Activated CD4-positive, alpha-beta T cell treated with anti-CD3 and anti-CD28 coated beads, Interleukin-2, amount 10 ng/mL, durations not matched to agents 24 days and 14 days (primary cell): ENCODE results near the gene CMPK2. TPM values are rescaled to one million over a fixed set of nuclear protein-coding genes. Genes with fewer than 3 reads are reported as not detected.

Source experiments
- DNase-seq: peaks from one replicate; pipeline ENCODE4 v3.0.0; 2022
- H3K27ac Mint-ChIP-seq: one replicate; pipeline ENCODE4 v1.8.0; 2022; ENCODE audit warnings: mild to moderate bottlenecking, mixed read lengths
- H3K27me3 Mint-ChIP-seq: one replicate; pipeline ENCODE4 v1.8.0; 2022; ENCODE audit warnings: mixed read lengths
- H3K36me3 Mint-ChIP-seq: one replicate; pipeline ENCODE4 v1.8.0; 2022; ENCODE audit warnings: low read depth, mild to moderate bottlenecking, mixed read lengths
- H3K4me1 Mint-ChIP-seq: one replicate; pipeline ENCODE4 v1.8.0; 2021; ENCODE audit warnings: mixed read lengths
- H3K4me3 Mint-ChIP-seq: one replicate; pipeline ENCODE4 v1.8.0; 2022; ENCODE audit warnings: mild to moderate bottlenecking, moderate library complexity, mixed read lengths
- H3K9me3 Mint-ChIP-seq: one replicate; pipeline ENCODE4 v1.8.0; 2021; ENCODE audit warnings: mixed read lengths
- intact Hi-C: fragments of 100-400 bp; cut with micrococcal nuclease; formaldehyde crosslinking; loops from one replicate; pipeline ENCODE4 v1.15.1; 2023
- total RNA-seq: library from RNA; stranded (reverse); gene quantifications from 2 replicates; pipeline ENCODE4 v1.2.3, GENCODE V29; 2022

CMPK2 gene
- total RNA-seq, 1 donor from 2014 or later, result 6.9 TPM

DNA sequence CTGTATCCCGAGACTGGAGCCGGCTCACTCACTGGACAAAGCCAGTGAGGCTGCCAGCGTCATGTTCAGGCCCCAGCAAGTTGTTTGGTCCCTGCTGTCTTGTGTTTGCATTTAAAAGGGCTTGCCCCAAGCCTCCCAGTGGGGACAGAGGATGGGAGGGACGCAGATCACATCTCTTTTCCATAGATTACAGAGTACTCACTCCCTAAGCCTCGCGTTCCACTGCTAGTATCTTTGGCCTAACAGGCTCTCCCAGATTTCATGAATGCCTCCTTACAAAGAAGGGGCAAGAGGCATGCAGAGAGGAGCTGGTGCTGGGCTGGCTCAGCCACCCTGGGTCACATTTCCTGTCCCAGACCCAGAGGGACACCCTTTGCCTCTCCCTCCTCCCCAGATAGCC, 59.1 kb downstream of the CMPK2 start:
- Mint-ChIP-seq H3K9me3 (no peaks in the 10 kb centered on the region), H3K4me3 (no peak overlapping the region), H3K4me1 (no peaks in the 10 kb centered on the region), H3K36me3 (no peaks in the 10 kb centered on the region), H3K27ac (no peak overlapping the region), H3K27me3 (peaks cover 26% of the 10 kb centered on the region)
- no peak for DNase-seq
- intact Hi-C loops, result no loop called here

DNA sequence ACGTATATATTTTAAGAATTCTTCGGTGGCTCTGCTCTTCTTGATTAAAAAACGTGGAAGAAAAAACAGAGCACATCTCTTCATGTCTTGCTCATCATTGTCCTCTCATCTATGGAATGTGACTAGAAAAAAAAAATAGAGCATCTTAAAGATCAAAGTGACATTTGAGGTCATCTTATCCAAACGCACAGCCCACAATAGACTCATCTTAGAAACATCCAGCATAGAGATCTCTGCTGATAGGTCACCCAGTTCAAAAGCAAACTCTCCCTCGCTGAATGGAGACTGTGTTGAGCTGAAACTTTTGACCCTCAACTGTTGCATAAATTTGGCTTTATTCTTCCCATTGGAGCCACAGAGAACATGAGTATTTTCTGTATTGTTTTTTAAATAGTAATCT, 65.2 kb downstream of the CMPK2 start:
- no peak overlapping the region for H3K27ac Mint-ChIP-seq
- H3K9me3 Mint-ChIP-seq, result no peaks in the 10 kb centered on the region
- no peaks in the 10 kb centered on the region for H3K36me3 Mint-ChIP-seq
- no peaks in the 10 kb centered on the region for H3K4me1 Mint-ChIP-seq
- DNase-seq, result no peak
- H3K27me3 Mint-ChIP-seq, result peaks cover 29% of the 10 kb centered on the region
- no peak overlapping the region for H3K4me3 Mint-ChIP-seq
- intact Hi-C loops, result no loop called here

Other genes with a start within 250 kb of the CMPK2 start
- gene RSAD2, start 11.9 kb upstream of the CMPK2 start, total RNA-seq, result 2.0 and 2.4 TPM in 2 replicates
- 22.1 and 23.0 TPM in 2 replicates for gene RNF144A, start 51.5 kb upstream of the CMPK2 start, total RNA-seq